Measurements from ENCODE around the gene RTBDN.
"Not testable (repeated sequence)": the region's sequence is repeated elsewhere in the genome, so short reads cannot be mapped to it uniquely, and the experiment has no call there.

Gene RTBDN

GRCh38 chr19:12856653-12857052, 22.3 kb upstream of the RTBDN start:
- no peak for DNase-seq (ENCODE audit: low read depth)

- peak; percentile 76 for DNase-seq (ENCODE audit: low read depth)
Observed at GRCh38 chr19:12847159-12848139, 13.1 kb upstream of the RTBDN start.

GRCh38 chr19:12846613-12847012, 12.2 kb upstream of the RTBDN start:
- not testable (repeated sequence) for DNase-seq (ENCODE audit: low read depth)

- no peak for DNase-seq (ENCODE audit: low read depth)
Observed at GRCh38 chr19:12843999-12844732, 9.8 kb upstream of the RTBDN start.

GRCh38 chr19:12843328-12843727, 8.9 kb upstream of the RTBDN start:
- DNase-seq (ENCODE audit: low read depth): no peak

GRCh38 chr19:12842511-12842910, 8.1 kb upstream of the RTBDN start:
- DNase-seq (ENCODE audit: low read depth): no peak

GRCh38 chr19:12841094-12841493, 6.7 kb upstream of the RTBDN start:
- no peak for DNase-seq (ENCODE audit: low read depth)

- no peak for DNase-seq (ENCODE audit: low read depth)
Observed at GRCh38 chr19:12840091-12841079, 6.0 kb upstream of the RTBDN start.

GRCh38 chr19:12838886-12839756, 4.7 kb upstream of the RTBDN start:
- DNase-seq (ENCODE audit: low read depth): no peak

- DNase-seq (ENCODE audit: low read depth): no peak
Observed at GRCh38 chr19:12838182-12838885, 4.0 kb upstream of the RTBDN start, which contains the start of gene MAST1. MAST1 (plus strand) TSS chr19:12838515; CDS start chr19:12838573, 58 bp downstream.

GRCh38 chr19:12837225-12837624, 2.8 kb upstream of the RTBDN start:
- no peak for DNase-seq (ENCODE audit: low read depth)

- DNase-seq (ENCODE audit: low read depth): no peak
Observed at GRCh38 chr19:12836529-12836863, 2.1 kb upstream of the RTBDN start.

- DNase-seq (ENCODE audit: low read depth): no peak
Observed at GRCh38 chr19:12834976-12835757, 788 bp upstream of the RTBDN start.

GRCh38 chr19:12833738-12834565, 427 bp downstream of the RTBDN start:
- DNase-seq (ENCODE audit: low read depth): no peak

GRCh38 chr19:12833418-12833737, 1.0 kb downstream of the RTBDN start:
- no peak for DNase-seq (ENCODE audit: low read depth)

GRCh38 chr19:12828494-12828893, 5.9 kb downstream of the RTBDN start:
- no peak for DNase-seq (ENCODE audit: low read depth)

GRCh38 chr19:12825254-12826131, 8.9 kb downstream of the RTBDN start:
- DNase-seq (ENCODE audit: low read depth): no peak

- DNase-seq (ENCODE audit: low read depth): no peak
Observed at GRCh38 chr19:12821761-12822160, 12.6 kb downstream of the RTBDN start.
